Measurements from ENCODE around the gene FURIN. TPM values are rescaled to one million over a fixed set of nuclear protein-coding genes. Genes with fewer than 3 reads are reported as not detected.

FURIN gene
- total and polyA plus RNA-seq, 2 of the 8 experiments (the other 6 are each of a cell fraction or from before 2014, with no cell fraction given) = 15.8 to 32.1 TPM

GRCh38 chr15:90907838-90908507 lies 39.6 kb downstream of the FURIN start:
- ChIA-PET POLR2A (ENCODE audit: partially characterized antibody) (no interaction called here), CTCF (ENCODE audit: partially characterized antibody) (interaction anchor here (0.6 to 11.2 kb wide), 2 partner anchors 24 to 204 kb away, joined by 4 to 187 read pairs; partner anchors contain the start of genes HDDC3 and UNC45A)
- Histone ChIP-seq H2BK5ac (ENCODE audit: low read depth, low read length) (no peak overlapping the region), H4K20me1 (replicated peaks in 1 of 2; ENCODE audit: control insufficient read depth in 1 of 2, insufficient read depth in 2 of 2, low read length in 2 of 2) (peaks cover 0 to 6% of the 10 kb centered on the region in 2 experiments), H2BK20ac (ENCODE audit: low read length) (no peak overlapping the region), H3K23me2 (ENCODE audit: low read depth, low read length) (peaks cover 9% of the 10 kb centered on the region; the same call in 1 of the 2 replicates), H3K79me1 (ENCODE audit: low read depth, low read length) (no peaks in the 10 kb centered on the region), H3K23ac (ENCODE audit: insufficient read length) (no peak overlapping the region), H3K9me3 (ENCODE audit: insufficient read depth in 2 of 2, low read depth in 1 of 2, low read length in 1 of 2) (no peaks in the 10 kb centered on the region), H2BK12ac (ENCODE audit: low read depth, low read length) (no peak overlapping the region), H4K8ac (ENCODE audit: extremely low read depth, insufficient read depth, low read length) (no peak overlapping the region), H3K14ac (ENCODE audit: insufficient read length) (no peak overlapping the region), H3K9ac (replicated peaks in 1 of 4; ENCODE audit: extremely low read depth in 1 of 4, low read depth in 3 of 4, low read length in 3 of 4) (no peak overlapping the region), H3K56ac (replicated peaks; ENCODE audit: insufficient read length, low read depth, low read length) (no peak overlapping the region), H3K36me3 (ENCODE audit: control insufficient read depth in 2 of 4, insufficient read depth in 4 of 4, low read length in 3 of 4) (no peaks in the 10 kb centered on the region; a peak in 3 of 8 replicates), H3K4me1 (replicated peaks in 1 of 4; ENCODE audit: control insufficient read depth in 3 of 4, insufficient read depth in 4 of 4, low read length in 3 of 4) (peaks cover 2 to 5% (median 4%) of the 10 kb centered on the region in 4 experiments; a peak in 6 of 7 replicates), H3K4ac (replicated peaks; ENCODE audit: insufficient read length, low read depth, low read length) (no peak overlapping the region), H3K18ac (ENCODE audit: extremely low read depth, low read length) (no peak overlapping the region), H3K4me3 (ENCODE audit: extremely low read depth in 1 of 4, insufficient read depth in 2 of 4, low read depth in 3 of 4, low read length in 4 of 4) (no peak overlapping the region), H3K27ac (ENCODE audit: low read depth, low read length) (no peak overlapping the region), H4K91ac (replicated peaks; ENCODE audit: insufficient read length, low read length) (no peak overlapping the region), H3K27me3 (replicated peaks in 1 of 4; ENCODE audit: control insufficient read depth in 3 of 4, extremely low read depth in 1 of 4, insufficient read depth in 3 of 4, low read length in 3 of 4) (peaks cover 0 to 16% (median 8%) of the 10 kb centered on the region in 4 experiments; a peak in 5 of 7 replicates), H3K79me2 (ENCODE audit: control insufficient read depth in 1 of 2, insufficient read depth in 2 of 2, low read length in 2 of 2) (no peaks in the 10 kb centered on the region), H2AK5ac (ENCODE audit: low read depth, low read length) (no peak overlapping the region), H3K4me2 (ENCODE audit: insufficient read depth in 1 of 2, low read depth in 2 of 2, low read length in 2 of 2) (no peak overlapping the region), H4K5ac (ENCODE audit: insufficient read length, low read depth, low read length) (no peak overlapping the region), H2BK15ac (ENCODE audit: low read length) (no peak overlapping the region), H2AFZ (ENCODE audit: low read length) (no peak overlapping the region), H2BK120ac (replicated peaks; ENCODE audit: low read depth, low read length) (no peak overlapping the region)
- FAIRE-seq = no peak
- WGBS, 2 experiments (ENCODE audit: extremely low coverage in 1 of 2, insufficient coverage in 1 of 2, insufficient read length in 1 of 2, insufficient replicate concordance in 2 of 2, low coverage in 1 of 2, low lambda C conversion rate in 2 of 2, missing lambda C conversion rate in 1 of 2) = 88% methylated on average over 9 of the region's 9 CpGs; no CpG with 5 or more reads in 1 of the 2 experiments
- DNase-seq (ENCODE audit: low read depth in 1 of 2, low spot score in 2 of 2) = no peak
- TF ChIP-seq JUND (IDR thresholded peaks at IDR 0.05; ENCODE audit: low read length) (no peak), SIRT6 (IDR thresholded peaks at IDR 0.05; ENCODE audit: low read length) (no peak), MAFK (IDR thresholded peaks at IDR 0.05; ENCODE audit: low read depth, low read length) (no peak), POLR2AphosphoS5 (IDR thresholded peaks at IDR 0.05; ENCODE audit: low read depth, low read length) (no peak), E2F6 (IDR thresholded peaks at IDR 0.05) (no peak), CHD2 (IDR thresholded peaks at IDR 0.05; ENCODE audit: low read length) (no peak), RNF2 (IDR thresholded peaks at IDR 0.05; ENCODE audit: borderline replicate concordance, low read depth, low read length, missing control alignments, poor library complexity, severe bottlenecking) (no peak), MAX (IDR thresholded peaks at IDR 0.05) (no peak), NANOG (IDR thresholded peaks at IDR 0.05; ENCODE audit: insufficient read depth, low read depth, low read length, poor library complexity, severe bottlenecking) (no peak), TBP (IDR thresholded peaks at IDR 0.05; ENCODE audit: low read depth, low read length) (no peak), EZH2 (IDR thresholded peaks at IDR 0.05; ENCODE audit: low read depth, low read length, severe bottlenecking) (no peak)

Data from H1 (cell line).